OCI-LY7 (cell line): ENCODE results near the gene ACOXL. TPM values are rescaled to one million over a fixed set of nuclear protein-coding genes. Genes with fewer than 3 reads are reported as not detected.

ENCODE experiments used
- BruUV-seq: library from RNA; stranded (reverse); fragments of 400-500 nt; replicated peaks from 2 replicates; lab custom pipeline; 2021; lab: Mats Ljungman, UMichigan
- CTCF ChIA-PET: fragments of 300-600 bp; sonication (Branson Sonifier 250); formaldehyde crosslinking; loops from one replicate; lab custom pipeline; 2022; ENCODE audit warnings: antibody characterized with exemption; ENCODE audit not compliant: unreplicated experiment; lab: Charles Lee
- POLR2A ChIA-PET: fragments of 300-600 bp; sonication (Branson Sonifier 250); formaldehyde crosslinking; loops from one replicate; lab custom pipeline; 2022; ENCODE audit warnings: antibody characterized with exemption; lab: Charles Lee
- DNase-seq: peaks from one replicate; pipeline ENCODE4 v3.0.0-alpha.2; 2015; ENCODE audit warnings: low spot score
- H2AFZ ChIP-seq: fragments of 200-600 bp; sonication (generic), shearing (Covaris generic); 2 replicates; pipeline ENCODE4 v1.6.1; 2014; ENCODE audit warnings: mild to moderate bottlenecking, antibody characterized with exemption, low read length, moderate library complexity
- H3K27ac ChIP-seq: fragments of 200-600 bp; sonication (generic); 2 replicates; pipeline ENCODE4 v1.5.1; 2014; ENCODE audit warnings: mixed run types, low read depth, mild to moderate bottlenecking, moderate library complexity, low read length, inconsistent platforms; ENCODE audit not compliant: poor library complexity, severe bottlenecking
- H3K36me3 ChIP-seq: fragments of 200-600 bp; sonication (generic); 2 replicates; pipeline ENCODE4 v1.6.1; 2014; ENCODE audit warnings: mild to moderate bottlenecking, antibody characterized with exemption, low read length, moderate library complexity, mixed read lengths; ENCODE audit not compliant: insufficient read depth
- H3K4me1 ChIP-seq: fragments of 200-600 bp; sonication (generic); 2 replicates; pipeline ENCODE4 v1.5.1; 2014; ENCODE audit warnings: mild to moderate bottlenecking, low read length; ENCODE audit not compliant: insufficient read depth, poor library complexity, severe bottlenecking
- H3K4me2 ChIP-seq: fragments of 200-600 bp; sonication (generic); 2 replicates; pipeline ENCODE4 v1.6.1; 2014; ENCODE audit warnings: mild to moderate bottlenecking, low read length
- H3K4me3 ChIP-seq: fragments of 200-600 bp; sonication (generic); 2 replicates; pipeline ENCODE4 v1.5.1; 2014; ENCODE audit warnings: mild to moderate bottlenecking, low read depth, low read length; ENCODE audit not compliant: poor library complexity, severe bottlenecking
- H3K79me2 ChIP-seq: fragments of 200-600 bp; sonication (generic); 2 replicates; pipeline ENCODE4 v1.6.1; 2016; ENCODE audit warnings: low read depth, mild to moderate bottlenecking, low read length, moderate library complexity, mixed read lengths; ENCODE audit not compliant: insufficient read depth
- H3K9me2 ChIP-seq: fragments of 200-600 bp; sonication (generic); 2 replicates; pipeline ENCODE4 v1.6.1; 2016; ENCODE audit warnings: mild to moderate bottlenecking, low read length, mixed read lengths; ENCODE audit not compliant: insufficient read depth
- H3K9me3 ChIP-seq: fragments of 200-600 bp; sonication (generic); 2 replicates; pipeline ENCODE4 v1.6.1; 2014; ENCODE audit warnings: mild to moderate bottlenecking, mixed run types, low read length, mixed read lengths
- H4K20me1 ChIP-seq: fragments of 200-600 bp; sonication (generic); 2 replicates; pipeline ENCODE4 v1.6.1; 2014; ENCODE audit warnings: mild to moderate bottlenecking, antibody characterized with exemption, low read length, moderate library complexity, mixed read lengths; ENCODE audit not compliant: insufficient read depth
- EZH2phosphoT487 ChIP-seq: fragments of 200-600 bp; sonication (generic); IDR thresholded peaks from 2 replicates; pipeline ENCODE4 v1.6.1; 2018; ENCODE audit warnings: low read depth, borderline replicate concordance, mild to moderate bottlenecking, mixed run types, antibody characterized with exemption, low read length, moderate library complexity, mixed read lengths
- intact Hi-C: fragments of 100-400 bp; cut with micrococcal nuclease; formaldehyde crosslinking; loops from one replicate; pipeline ENCODE4 v1.10.0; 2022; ENCODE audit not compliant: unreplicated experiment
- total RNA-seq, 2 experiments: library from RNA; depleted of rRNA in 1 of 2; stranded (reverse); fragments of >200 nt in 1 of 2; shearing (Covaris generic) in 1 of 2; gene quantifications; 2 replicates each; pipeline ENCODE4 v1.2.3, GENCODE V29; 2014 to 2022
- TF ChIP-seq, protein P1 (sequence below): fragments of 200-600 bp; sonication (generic); conservative IDR thresholded peaks from 2 replicates; pipeline ENCODE4 v1.5.1; 2014; ENCODE audit warnings: mild to moderate bottlenecking, antibody characterized with exemption, low read length, moderate library complexity, mixed read lengths

ACOXL gene
- total RNA-seq, 2 experiments from 2014 or later = 1.4 TPM; not detected in 1

DNA sequence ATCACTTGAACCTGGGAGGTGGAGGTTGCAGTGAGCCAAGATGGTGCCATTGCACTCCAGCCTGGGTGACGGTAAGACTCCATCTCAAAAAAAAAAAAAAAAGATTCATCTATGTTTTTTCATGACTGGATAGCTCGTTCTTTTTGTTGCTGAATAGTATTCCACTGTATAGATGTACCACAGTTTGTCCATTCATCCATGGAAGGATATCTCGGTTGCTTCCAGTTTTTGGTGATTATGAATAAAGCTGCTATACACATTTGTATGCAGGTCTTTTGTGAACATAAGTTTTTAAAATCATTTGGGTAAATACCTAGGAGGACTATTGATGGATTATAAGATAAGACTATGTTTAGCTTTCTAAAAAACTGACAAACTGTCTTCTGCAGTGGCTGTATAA, 90.8 kb downstream of the ACOXL start:
- H2AFZ ChIP-seq = no peak overlapping the region
- no peak overlapping the region for H3K4me3 ChIP-seq
- POLR2A ChIA-PET = no interaction called here
- intact Hi-C loops = no loop called here
- H3K4me1 ChIP-seq = peaks cover 29% of the 10 kb centered on the region
- no TSS peak for BruUV-seq
- H3K79me2 ChIP-seq = no peaks in the 10 kb centered on the region
- H3K9me2 ChIP-seq = no peaks in the 10 kb centered on the region
- CTCF ChIA-PET = no interaction called here
- TF ChIP-seq, protein P1, sequence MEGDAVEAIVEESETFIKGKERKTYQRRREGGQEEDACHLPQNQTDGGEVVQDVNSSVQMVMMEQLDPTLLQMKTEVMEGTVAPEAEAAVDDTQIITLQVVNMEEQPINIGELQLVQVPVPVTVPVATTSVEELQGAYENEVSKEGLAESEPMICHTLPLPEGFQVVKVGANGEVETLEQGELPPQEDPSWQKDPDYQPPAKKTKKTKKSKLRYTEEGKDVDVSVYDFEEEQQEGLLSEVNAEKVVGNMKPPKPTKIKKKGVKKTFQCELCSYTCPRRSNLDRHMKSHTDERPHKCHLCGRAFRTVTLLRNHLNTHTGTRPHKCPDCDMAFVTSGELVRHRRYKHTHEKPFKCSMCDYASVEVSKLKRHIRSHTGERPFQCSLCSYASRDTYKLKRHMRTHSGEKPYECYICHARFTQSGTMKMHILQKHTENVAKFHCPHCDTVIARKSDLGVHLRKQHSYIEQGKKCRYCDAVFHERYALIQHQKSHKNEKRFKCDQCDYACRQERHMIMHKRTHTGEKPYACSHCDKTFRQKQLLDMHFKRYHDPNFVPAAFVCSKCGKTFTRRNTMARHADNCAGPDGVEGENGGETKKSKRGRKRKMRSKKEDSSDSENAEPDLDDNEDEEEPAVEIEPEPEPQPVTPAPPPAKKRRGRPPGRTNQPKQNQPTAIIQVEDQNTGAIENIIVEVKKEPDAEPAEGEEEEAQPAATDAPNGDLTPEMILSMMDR = no peak
- no peak for TF ChIP-seq EZH2phosphoT487
- peaks cover 18% of the 10 kb centered on the region for H3K9me3 ChIP-seq
- H3K36me3 ChIP-seq = no peaks in the 10 kb centered on the region
- H4K20me1 ChIP-seq = no peaks in the 10 kb centered on the region
- no peak for DNase-seq
- H3K4me2 ChIP-seq = no peak overlapping the region
- no peak overlapping the region for H3K27ac ChIP-seq

DNA sequence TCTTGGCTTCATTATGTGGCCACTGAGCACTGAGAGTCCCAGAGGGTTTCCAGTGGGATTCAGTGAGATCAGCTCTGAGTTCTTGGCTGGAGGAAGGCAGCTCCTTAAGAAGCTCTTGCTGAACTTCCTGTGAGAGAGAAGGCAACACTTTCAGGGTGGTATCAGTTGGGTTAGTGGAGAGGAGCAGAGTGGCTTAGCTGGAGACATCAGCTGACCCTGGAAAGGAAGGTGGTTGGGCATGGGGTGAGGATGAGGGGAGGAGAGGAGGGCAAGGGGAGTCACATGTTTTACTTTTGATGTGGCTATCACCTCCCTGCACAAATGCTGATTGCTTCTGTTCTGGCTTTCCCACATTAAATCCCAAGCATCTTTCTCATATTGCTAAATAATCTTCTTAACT, 95.1 kb downstream of the ACOXL start:
- intact Hi-C loops = no loop called here
- BruUV-seq = no TSS peak

DNA sequence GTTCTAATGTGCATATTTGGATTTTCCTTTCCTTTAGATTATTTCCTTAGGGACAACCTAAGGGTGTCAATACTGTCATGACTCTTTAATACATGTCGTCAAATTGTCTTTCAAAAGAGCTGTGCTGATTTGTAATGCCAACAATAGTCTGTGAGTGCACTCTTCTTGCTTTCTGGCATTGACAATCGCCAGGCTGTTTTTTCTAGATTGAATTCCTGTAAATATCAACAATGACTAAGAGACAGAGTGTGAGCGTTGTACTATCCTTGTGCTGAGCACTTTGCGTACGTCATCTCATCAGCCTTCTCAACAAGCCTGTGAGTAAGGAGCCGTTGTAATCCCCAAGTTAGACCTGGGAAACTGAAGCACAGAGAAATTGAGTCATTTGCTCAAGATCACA, 96.0 kb downstream of the ACOXL start:
- H4K20me1 ChIP-seq = no peaks in the 10 kb centered on the region
- no peaks in the 10 kb centered on the region for H3K36me3 ChIP-seq
- intact Hi-C loops = no loop called here
- no peak for DNase-seq
- H3K4me2 ChIP-seq = no peak overlapping the region
- H3K9me2 ChIP-seq = no peaks in the 10 kb centered on the region
- no peak overlapping the region for H2AFZ ChIP-seq
- no peaks in the 10 kb centered on the region for H3K79me2 ChIP-seq
- H3K4me3 ChIP-seq = no peak overlapping the region
- H3K4me1 ChIP-seq = no peaks in the 10 kb centered on the region
- TF ChIP-seq EZH2phosphoT487 = no peak
- TF ChIP-seq, protein P1 = no peak
- ChIA-PET CTCF (no interaction called here), POLR2A (no interaction called here)
- H3K27ac ChIP-seq = no peak overlapping the region
- BruUV-seq = no TSS peak
- peaks cover 15% of the 10 kb centered on the region for H3K9me3 ChIP-seq

More for the DNA sequence above, 95.1 kb downstream of the ACOXL start:
- Histone ChIP-seq H4K20me1 (no peaks in the 10 kb centered on the region), H3K36me3 (no peaks in the 10 kb centered on the region), H3K4me1 (no peaks in the 10 kb centered on the region), H2AFZ (no peak overlapping the region), H3K4me3 (no peak overlapping the region), H3K9me3 (peaks cover 18% of the 10 kb centered on the region), H3K27ac (no peak overlapping the region), H3K79me2 (no peaks in the 10 kb centered on the region), H3K9me2 (no peaks in the 10 kb centered on the region), H3K4me2 (no peak overlapping the region)
- no peak for DNase-seq
- POLR2A ChIA-PET = no interaction called here
- CTCF ChIA-PET = no interaction called here
- TF ChIP-seq EZH2phosphoT487 = no peak
- TF ChIP-seq, protein P1 = no peak
